SJSA1 (cell line): ENCODE results near the gene GLMP. TPM values are rescaled to one million over a fixed set of nuclear protein-coding genes. Genes with fewer than 3 reads are reported as not detected.

ENCODE experiments used
- DNase-seq, 2 experiments: peaks; one replicate each; pipeline ENCODE4 v3.0.0-alpha.2; 2015 to 2020; ENCODE audit warnings: low spot score in 2 of 2, low read depth in 1 of 2
- H3K27ac ChIP-seq: fragments of 250-450 bp; sonication (Bioruptor Pico); 2 replicates; pipeline ENCODE4 v1.5.1; 2020; ENCODE audit warnings: mild to moderate bottlenecking, moderate library complexity
- H3K27me3 ChIP-seq: fragments of 250-450 bp; sonication (Bioruptor Pico); replicated peaks from 2 replicates; pipeline ENCODE4 v1.5.1; 2020; ENCODE audit warnings: mild to moderate bottlenecking, moderate library complexity
- H3K36me3 ChIP-seq: fragments of 250-450 bp; sonication (Bioruptor Pico); 2 replicates; pipeline ENCODE4 v1.5.1; 2020; ENCODE audit warnings: mild to moderate bottlenecking
- H3K4me1 ChIP-seq: fragments of 250-450 bp; sonication (Bioruptor Pico); replicated peaks from 2 replicates; pipeline ENCODE4 v1.6.1; 2021; ENCODE audit warnings: mild to moderate bottlenecking
- H3K4me3 ChIP-seq: fragments of 250-450 bp; sonication (Bioruptor Pico); 2 replicates; pipeline ENCODE4 v1.5.1; 2020; ENCODE audit warnings: mild to moderate bottlenecking
- H3K9me3 ChIP-seq: fragments of 250-450 bp; sonication (Bioruptor Pico); replicated peaks from 2 replicates; pipeline ENCODE4 v1.5.1; 2020; ENCODE audit warnings: mild to moderate bottlenecking
- total RNA-seq: library from RNA; depleted of rRNA; stranded (reverse); fragments of >200 nt; shearing (Covaris generic); gene quantifications from 2 replicates; pipeline ENCODE4 v1.2.3, GENCODE V29; 2014

GLMP gene
- total RNA-seq, 1 experiment from 2014 or later: 32.0 TPM

GRCh38 chr1:156253634-156254033 lies 41.8 kb downstream of the GLMP start:
- Histone ChIP-seq H3K9me3 (no peaks in the 10 kb centered on the region), H3K36me3 (peaks cover 90% of the 10 kb centered on the region), H3K27me3 (no peaks in the 10 kb centered on the region), H3K4me3 (no peak overlapping the region), H3K27ac (no peak overlapping the region), H3K4me1 (no peaks in the 10 kb centered on the region)
- DNase-seq: no peak

- no peak for DNase-seq
- Histone ChIP-seq H3K27ac (no peak overlapping the region), H3K4me3 (no peak overlapping the region), H3K27me3 (peaks cover 1% of the 10 kb centered on the region; the same call in 1 of the 2 replicates), H3K4me1 (no peaks in the 10 kb centered on the region), H3K36me3 (peaks cover 71% of the 10 kb centered on the region), H3K9me3 (no peaks in the 10 kb centered on the region)
Measured at GRCh38 chr1:156251527-156251926, 44.0 kb downstream of the GLMP start.

DNA sequence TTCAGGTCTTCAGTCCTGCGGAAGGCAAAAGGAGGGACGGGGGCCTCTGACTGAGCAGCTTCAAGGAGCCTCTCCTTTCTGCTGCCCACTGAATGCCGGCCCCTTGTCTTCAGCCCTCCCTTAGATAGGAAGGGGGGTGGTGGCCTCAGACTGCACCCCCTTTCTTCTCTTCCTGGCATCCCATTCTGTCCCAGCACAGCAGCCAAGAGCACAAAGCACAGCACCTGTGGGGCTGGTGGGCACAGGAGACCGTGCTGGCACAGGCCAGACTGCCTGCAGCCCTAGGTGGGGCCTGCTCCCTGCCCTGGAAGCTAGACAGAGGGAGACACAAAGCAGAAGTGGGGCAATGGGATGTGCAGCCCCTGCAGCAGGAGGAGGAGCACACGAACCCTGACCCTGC lies 45.9 kb downstream of the GLMP start:
- peaks cover 18% of the 10 kb centered on the region for H3K27me3 ChIP-seq
- H3K36me3 ChIP-seq: peaks cover 56% of the 10 kb centered on the region
- no peaks in the 10 kb centered on the region for H3K9me3 ChIP-seq
- no peak overlapping the region for H3K27ac ChIP-seq
- H3K4me3 ChIP-seq: no peak overlapping the region
- no peak for DNase-seq
- peaks cover 8% of the 10 kb centered on the region for H3K4me1 ChIP-seq

DNA sequence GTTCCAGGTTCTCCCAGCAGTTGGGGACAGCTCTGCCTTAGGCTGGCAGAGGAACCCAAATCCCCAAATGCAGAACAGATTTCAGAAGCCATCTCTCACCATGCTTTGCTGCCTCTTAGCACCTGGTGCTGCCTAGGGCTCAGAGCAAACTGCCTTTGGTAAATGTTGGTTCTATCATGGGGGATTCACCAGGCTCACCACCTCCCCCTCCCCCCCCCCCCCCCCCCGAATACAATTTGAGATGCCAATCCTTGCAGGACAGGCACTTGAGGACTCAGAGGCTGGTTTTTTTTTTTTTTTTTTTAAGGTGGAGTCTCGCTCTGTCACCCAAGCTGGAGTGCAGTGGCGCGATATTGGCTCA lies 47.2 kb downstream of the GLMP start:
- DNase-seq: no peak
- Histone ChIP-seq H3K9me3 (no peaks in the 10 kb centered on the region), H3K27ac (no peak overlapping the region), H3K4me3 (no peak overlapping the region), H3K27me3 (peaks cover 18% of the 10 kb centered on the region), H3K36me3 (peaks cover 43% of the 10 kb centered on the region), H3K4me1 (peaks cover 8% of the 10 kb centered on the region)

- peaks cover 18% of the 10 kb centered on the region for H3K27me3 ChIP-seq
- H3K4me3 ChIP-seq: no peak within 1 kb of the TSS
- peaks cover 37% of the 10 kb centered on the region for H3K36me3 ChIP-seq
- H3K9me3 ChIP-seq: no peaks in the 10 kb centered on the region
- H3K4me1 ChIP-seq: peaks cover 8% of the 10 kb centered on the region
- no peak within 1 kb of the TSS for H3K27ac ChIP-seq
- DNase-seq: no peak
Measured at GRCh38 chr1:156247460-156248322, 47.8 kb downstream of the GLMP start, which contains the start of gene PAQR6. PAQR6 (minus strand) TSS chr1:156248056; CDS start chr1:156246731, 1,325 bp downstream.

DNA sequence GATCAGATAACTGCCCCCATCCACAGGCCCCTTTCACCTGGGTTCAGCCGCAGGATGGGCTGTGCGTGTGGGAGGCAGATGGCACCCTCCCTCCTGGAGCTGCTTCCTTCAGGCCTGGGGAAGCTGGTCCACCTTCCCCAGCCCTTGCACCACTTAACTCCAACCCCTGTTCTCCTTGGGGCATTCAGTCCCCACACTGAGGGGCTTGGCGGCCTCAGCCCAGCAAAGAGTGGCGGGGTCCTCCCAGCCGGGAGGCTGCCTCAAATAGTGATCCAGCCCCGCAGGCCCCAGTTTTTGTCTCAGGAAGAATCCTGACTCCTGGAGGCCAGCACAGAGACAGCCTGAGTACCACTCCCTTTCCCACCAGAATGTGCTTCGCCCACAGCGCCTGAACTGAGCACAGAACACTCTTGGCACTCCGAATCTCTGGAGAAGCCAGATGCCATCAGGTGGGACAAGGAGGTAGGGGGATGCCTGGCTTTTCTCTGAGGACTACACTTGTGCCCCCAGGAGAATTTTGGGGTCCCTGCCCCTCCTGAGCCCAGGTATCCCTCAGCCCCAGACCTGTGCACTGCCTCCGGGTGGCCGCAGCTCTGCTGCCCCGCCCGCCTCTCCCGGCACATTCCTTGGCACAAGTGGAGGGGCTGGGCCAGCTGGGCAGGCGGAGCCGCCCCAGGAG lies 48.6 kb downstream of the GLMP start:
- H3K27ac ChIP-seq: no peak overlapping the region
- no peak overlapping the region for H3K4me3 ChIP-seq
- H3K4me1 ChIP-seq: peaks cover 8% of the 10 kb centered on the region
- peaks cover 29% of the 10 kb centered on the region for H3K36me3 ChIP-seq
- no peaks in the 10 kb centered on the region for H3K9me3 ChIP-seq
- DNase-seq: no peak
- peaks cover 18% of the 10 kb centered on the region for H3K27me3 ChIP-seq

DNA sequence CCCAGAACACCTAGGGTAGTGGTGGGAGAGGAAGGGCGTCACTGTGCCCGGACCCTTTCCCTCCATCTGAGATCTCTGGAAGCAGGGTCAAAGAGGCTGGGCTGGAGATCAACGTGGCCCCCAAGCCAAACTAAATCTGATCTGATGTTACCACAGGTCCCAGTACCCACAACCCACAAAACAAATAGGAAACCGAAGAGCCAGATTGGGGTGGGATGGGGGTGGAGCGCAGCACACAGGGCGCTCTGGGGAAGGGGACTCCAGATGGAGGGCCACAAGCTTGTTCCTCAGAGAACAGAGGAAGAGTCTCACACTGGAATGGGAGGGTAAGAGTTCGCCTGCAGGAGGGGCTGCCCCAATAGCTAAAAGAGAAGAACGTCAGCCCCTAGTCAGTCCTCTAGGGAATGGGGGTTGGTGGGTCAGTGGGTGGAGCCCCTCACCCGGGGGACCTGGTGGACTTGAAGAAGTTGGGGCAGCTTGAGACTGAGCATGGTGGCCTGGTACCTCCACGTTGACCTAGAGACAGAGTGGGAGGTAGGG lies 49.2 kb downstream of the GLMP start:
- no peak overlapping the region for H3K4me3 ChIP-seq
- no peaks in the 10 kb centered on the region for H3K9me3 ChIP-seq
- H3K4me1 ChIP-seq: peaks cover 8% of the 10 kb centered on the region
- peaks cover 23% of the 10 kb centered on the region for H3K36me3 ChIP-seq
- H3K27ac ChIP-seq: no peak overlapping the region
- DNase-seq: no peak
- H3K27me3 ChIP-seq: peaks cover 18% of the 10 kb centered on the region

DNA sequence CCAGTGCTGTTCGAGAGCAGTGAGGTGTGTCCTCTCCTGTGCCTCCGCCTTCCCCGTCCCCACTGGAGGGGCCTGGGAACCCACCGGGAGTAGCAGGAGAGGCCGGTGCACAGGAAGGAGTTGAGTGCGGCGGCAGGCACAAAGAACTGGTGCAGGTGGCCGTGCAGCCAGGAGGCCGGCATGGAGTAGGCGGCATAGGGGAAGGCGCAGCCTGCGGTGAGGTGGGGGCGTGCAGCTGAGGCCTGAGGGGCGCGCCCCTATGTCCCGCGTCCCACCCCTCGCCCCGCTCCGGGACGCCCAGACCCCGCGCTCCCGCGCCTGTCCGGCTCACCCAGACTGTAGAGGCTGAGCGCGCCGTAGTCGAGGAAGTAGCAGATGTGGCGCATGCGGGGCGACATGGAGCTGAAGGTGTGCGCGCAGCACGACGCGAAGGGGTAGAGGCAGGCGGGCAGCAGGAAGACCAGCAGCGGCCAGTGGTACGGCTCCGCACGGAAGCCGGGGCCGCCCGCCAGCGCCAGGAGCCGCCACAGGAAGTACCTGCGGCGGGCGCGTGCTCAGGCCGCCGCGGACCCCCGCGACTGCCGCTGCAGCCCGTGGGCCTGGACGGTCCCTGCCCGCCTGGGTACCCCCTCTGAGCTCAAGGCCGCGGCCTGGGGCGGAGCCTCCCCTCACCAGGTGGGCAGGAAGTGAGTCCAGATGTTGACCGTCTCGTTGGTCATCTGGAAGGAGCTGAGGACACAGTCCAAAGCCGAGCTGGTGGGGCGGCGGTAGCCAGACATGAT lies 49.8 kb downstream of the GLMP start:
- H3K27ac ChIP-seq: no peak overlapping the region
- peaks cover 8% of the 10 kb centered on the region for H3K4me1 ChIP-seq
- no peak overlapping the region for H3K4me3 ChIP-seq
- peaks cover 18% of the 10 kb centered on the region for H3K27me3 ChIP-seq
- no peaks in the 10 kb centered on the region for H3K9me3 ChIP-seq
- H3K36me3 ChIP-seq: peaks cover 17% of the 10 kb centered on the region
- DNase-seq: no peak

DNA sequence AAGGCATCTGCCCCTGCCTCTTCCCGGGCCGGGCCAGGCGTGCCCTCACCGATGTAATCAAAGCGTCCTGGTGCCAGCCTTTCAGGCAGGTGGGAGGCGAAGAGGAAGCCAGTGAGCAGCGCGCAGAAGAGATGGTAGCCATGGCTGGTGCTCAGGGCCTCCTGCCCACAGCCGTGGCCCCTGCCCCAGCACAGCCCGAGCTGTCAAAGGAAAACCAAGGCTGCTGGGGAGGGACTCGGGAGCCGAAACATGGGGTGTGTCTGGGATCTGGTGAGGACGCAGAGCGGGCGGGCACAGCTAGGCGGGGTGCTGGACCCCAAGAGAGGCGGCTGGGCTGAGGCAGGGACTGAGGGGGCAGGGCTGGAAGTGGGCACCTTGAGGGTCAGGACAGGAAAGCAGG lies 50.8 kb downstream of the GLMP start:
- H3K27ac ChIP-seq: no peak overlapping the region
- H3K27me3 ChIP-seq: peaks cover 18% of the 10 kb centered on the region
- no peaks in the 10 kb centered on the region for H3K9me3 ChIP-seq
- no peak for DNase-seq
- H3K36me3 ChIP-seq: peaks cover 10% of the 10 kb centered on the region
- H3K4me3 ChIP-seq: no peak overlapping the region
- peaks cover 8% of the 10 kb centered on the region for H3K4me1 ChIP-seq

DNA sequence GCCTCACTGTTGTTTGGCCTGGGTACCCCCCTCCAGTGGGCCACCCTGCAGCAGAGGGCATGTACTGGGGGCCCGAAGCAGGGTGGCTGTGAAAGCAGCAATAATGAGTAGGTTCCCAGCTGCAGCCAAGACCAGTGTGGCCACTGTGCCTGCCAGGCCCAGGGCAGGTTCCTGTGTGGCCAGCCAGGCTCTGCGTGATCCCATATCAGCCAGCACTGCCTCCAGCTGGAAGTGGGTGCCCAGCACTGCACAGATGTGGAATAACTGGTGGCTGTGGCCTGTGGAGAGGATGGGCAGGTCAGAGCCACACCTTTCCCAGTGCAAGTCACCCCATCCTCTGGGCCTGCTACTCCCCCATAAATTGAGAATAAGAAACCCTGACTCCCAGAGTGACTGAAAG lies 51.4 kb downstream of the GLMP start:
- no peak overlapping the region for H3K4me3 ChIP-seq
- DNase-seq: no peak
- peaks cover 7% of the 10 kb centered on the region for H3K36me3 ChIP-seq
- H3K9me3 ChIP-seq: no peaks in the 10 kb centered on the region
- peaks cover 18% of the 10 kb centered on the region for H3K27me3 ChIP-seq
- peaks cover 8% of the 10 kb centered on the region for H3K4me1 ChIP-seq
- no peak overlapping the region for H3K27ac ChIP-seq

DNA sequence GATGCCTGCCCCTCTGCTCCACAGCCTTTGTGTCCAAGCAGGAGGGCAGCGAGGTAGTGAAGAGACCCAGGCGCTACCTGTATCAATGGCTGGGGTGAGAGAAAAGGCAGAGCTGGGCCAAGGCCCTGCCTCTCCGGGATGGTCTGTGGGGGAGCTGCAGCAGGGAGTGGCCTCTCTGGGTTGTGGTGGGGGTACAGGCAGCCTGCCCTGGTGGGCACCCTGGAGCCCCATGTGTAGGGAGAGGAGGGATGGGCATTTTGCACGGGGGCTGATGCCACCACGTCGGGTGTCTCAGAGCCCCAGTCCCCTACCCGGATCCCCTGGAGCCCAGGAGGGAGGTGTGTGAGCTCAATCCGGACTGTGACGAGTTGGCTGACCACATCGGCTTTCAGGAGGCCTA lies 52.7 kb downstream of the GLMP start:
- Histone ChIP-seq H3K9me3 (no peaks in the 10 kb centered on the region), H3K4me3 (no peak overlapping the region), H3K27ac (no peak overlapping the region), H3K27me3 (peaks cover 18% of the 10 kb centered on the region), H3K36me3 (peaks cover 11% of the 10 kb centered on the region), H3K4me1 (peaks cover 8% of the 10 kb centered on the region)
- no peak for DNase-seq
